Astrocyte of the cerebellum (primary cell): ENCODE measurements around the gene BMS1.
"Not testable (repeated sequence)": the region's sequence is repeated elsewhere in the genome, so short reads cannot be mapped to it uniquely, and the experiment has no call there.

ENCODE experiments used
- DNase-seq: peaks from one replicate; pipeline ENCODE4 v3.0.0-alpha.2; 2011; ENCODE audit warnings: low read depth
- H3K4me3 ChIP-seq: 2 replicates; pipeline ENCODE4 v1.5.1; 2011; ENCODE audit warnings: mild to moderate bottlenecking, low read depth, low read length, moderate library complexity
- in situ Hi-C: cut with HindIII; loops from 2 replicates; pipeline ENCODE4 v1.10.0; 2017; ENCODE audit warnings: low sequenced_read_pairs
- TF ChIP-seq, protein P1 (sequence below): IDR thresholded peaks from 2 replicates; pipeline ENCODE4 v1.5.1; 2012; ENCODE audit warnings: low read length, low read depth, moderate library complexity, mild to moderate bottlenecking; ENCODE audit errors: missing control alignments

Gene BMS1

DNA sequence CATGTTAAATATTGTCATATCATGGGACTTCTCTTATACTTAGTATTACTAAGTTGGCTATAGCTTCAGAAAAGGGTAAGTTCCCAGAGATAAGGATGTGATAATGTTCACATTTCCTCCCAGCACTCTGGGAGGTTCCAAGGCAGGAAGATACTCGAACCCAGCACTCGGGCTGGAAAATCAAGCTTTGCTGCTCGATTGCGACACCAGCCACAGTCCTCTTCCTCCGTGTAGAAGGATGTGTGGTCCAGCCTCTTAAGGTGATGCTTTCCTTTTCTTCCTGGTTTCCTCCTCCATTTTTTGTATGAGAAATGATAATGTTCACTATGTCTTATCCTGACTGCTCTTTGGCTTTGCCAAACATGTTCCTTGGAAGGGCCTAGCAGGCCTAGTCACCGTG lies 3.2 kb downstream of the BMS1 start:
- TF ChIP-seq, protein P1, sequence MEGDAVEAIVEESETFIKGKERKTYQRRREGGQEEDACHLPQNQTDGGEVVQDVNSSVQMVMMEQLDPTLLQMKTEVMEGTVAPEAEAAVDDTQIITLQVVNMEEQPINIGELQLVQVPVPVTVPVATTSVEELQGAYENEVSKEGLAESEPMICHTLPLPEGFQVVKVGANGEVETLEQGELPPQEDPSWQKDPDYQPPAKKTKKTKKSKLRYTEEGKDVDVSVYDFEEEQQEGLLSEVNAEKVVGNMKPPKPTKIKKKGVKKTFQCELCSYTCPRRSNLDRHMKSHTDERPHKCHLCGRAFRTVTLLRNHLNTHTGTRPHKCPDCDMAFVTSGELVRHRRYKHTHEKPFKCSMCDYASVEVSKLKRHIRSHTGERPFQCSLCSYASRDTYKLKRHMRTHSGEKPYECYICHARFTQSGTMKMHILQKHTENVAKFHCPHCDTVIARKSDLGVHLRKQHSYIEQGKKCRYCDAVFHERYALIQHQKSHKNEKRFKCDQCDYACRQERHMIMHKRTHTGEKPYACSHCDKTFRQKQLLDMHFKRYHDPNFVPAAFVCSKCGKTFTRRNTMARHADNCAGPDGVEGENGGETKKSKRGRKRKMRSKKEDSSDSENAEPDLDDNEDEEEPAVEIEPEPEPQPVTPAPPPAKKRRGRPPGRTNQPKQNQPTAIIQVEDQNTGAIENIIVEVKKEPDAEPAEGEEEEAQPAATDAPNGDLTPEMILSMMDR: no peak
- DNase-seq: no peak
- in situ Hi-C loops: no loop called here
- no peak overlapping the region for H3K4me3 ChIP-seq

DNA sequence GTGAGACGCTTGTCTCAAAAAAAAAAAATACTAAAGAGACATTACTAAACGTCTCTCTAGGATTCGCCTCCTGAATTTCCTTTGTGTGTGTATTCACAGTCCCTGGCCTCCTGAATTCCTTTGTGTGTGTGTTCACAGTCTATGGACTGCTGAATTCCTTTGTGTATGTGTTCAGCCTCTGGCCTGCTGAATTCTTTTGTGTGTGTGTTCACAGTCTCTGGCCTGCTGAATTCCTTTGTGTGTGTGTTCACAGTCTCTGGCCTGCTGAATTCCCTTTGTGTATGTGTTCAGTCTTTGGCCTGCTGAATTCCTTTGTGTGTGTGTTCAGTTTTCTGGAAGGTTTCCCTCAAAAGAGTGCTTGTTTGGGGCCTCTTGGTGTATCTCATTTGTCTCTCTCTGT lies 8.2 kb downstream of the BMS1 start:
- in situ Hi-C loops: no loop called here
- H3K4me3 ChIP-seq: no peak overlapping the region
- TF ChIP-seq, protein P1: no peak
- no peak for DNase-seq

DNA sequence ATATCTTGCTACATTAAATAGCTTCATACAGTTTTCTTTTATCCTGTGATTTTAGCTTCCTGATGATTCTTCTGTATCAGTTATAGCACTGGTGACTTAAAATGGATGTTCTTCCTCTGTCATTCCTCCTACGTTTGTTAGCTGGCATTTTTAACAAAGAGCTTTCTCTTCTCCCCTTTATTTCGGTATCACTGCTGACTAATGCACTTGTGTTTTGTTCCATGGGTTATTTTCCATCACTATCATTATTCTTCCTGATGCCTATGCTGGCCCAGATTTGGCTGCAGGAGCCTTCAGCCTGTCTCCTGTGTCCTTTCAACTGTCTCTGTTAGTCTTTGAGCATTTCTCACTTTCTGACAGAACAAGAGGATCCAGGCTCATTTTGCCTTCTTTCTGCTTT lies 13.1 kb downstream of the BMS1 start:
- TF ChIP-seq, protein P1: no peak
- DNase-seq: no peak
- in situ Hi-C loops: no loop called here
- H3K4me3 ChIP-seq: no peak overlapping the region

DNA sequence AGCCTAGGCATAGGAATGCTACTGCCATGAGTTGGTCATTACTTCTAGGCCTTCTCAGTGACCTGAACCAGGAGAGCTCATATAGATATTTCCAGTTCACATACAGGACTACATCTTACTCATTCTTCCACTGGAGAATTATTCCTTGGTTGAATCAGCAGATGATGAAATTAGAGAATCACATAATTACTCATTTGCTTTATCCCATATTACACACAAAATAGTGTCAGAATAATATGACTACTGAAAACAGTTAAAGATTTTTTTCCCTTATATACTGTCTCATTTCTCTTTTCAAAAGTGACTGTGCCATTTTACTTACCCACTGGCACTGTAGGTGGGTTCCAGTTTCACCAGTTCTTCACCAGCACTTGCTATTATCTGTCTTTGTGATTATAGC lies 18.5 kb downstream of the BMS1 start:
- in situ Hi-C loops: no loop called here
- TF ChIP-seq, protein P1: no peak
- DNase-seq: no peak
- no peak overlapping the region for H3K4me3 ChIP-seq

DNA sequence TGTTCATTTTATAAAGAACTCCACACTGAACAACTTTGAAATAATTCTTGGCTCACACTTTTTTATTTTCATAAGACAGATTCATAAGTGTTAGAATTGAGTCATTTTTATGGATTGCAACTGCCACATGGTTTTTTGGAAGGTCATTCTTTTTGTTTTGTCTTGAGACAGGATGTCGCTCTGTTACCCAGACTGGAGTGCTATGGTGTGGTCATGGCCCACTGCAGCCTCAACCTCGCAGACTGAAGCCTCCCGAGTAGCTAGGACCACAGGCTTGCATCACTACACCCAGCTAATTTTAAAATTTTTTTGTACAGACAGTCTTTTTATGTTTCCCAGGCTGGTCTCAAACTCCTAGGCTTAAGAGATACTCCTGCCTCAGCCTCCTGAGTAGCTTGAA lies 20.3 kb downstream of the BMS1 start:
- no peak overlapping the region for H3K4me3 ChIP-seq
- in situ Hi-C loops: no loop called here
- no peak for DNase-seq
- TF ChIP-seq, protein P1: no peak

DNA sequence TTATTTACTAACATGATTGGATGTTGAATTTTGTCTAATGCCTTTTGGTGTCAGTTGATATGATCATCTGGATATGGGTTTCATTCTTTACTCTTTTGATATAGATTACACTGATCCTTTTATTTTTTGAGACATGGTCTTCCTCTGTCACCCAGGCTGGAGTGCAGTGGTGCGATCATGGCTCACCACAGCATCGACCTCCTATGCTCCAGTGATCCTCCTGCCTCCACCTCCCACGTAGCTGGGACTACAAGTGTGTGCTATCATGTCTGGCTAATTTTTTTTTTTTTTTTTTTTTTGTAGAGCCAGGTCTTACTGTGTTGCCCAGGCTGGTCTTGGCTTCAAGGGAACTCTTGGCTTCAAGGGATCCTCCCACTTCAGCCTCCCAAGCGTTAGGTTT lies 27.1 kb downstream of the BMS1 start:
- in situ Hi-C loops: no loop called here
- no peak overlapping the region for H3K4me3 ChIP-seq
- TF ChIP-seq, protein P1: no peak
- DNase-seq: no peak

DNA sequence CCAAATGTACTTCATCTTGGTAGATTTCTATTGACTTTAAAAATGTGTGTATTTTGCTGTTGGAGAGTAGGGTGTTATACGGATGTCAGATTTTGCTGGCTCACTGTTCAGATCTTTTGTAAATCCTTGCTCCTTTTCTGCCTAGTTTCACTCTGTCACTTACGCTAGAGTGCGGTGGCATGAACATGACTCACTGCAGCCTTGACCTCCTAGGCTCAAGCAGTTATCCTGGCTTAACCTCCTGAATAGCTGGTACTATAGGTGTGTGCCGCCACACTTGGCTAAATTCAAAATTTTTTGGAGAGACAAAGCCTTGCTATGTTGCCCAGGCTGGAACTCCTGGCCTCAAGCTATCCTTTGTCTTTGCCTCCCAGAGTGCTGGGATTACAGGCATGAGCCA lies 29.4 kb downstream of the BMS1 start:
- H3K4me3 ChIP-seq: no peak overlapping the region
- in situ Hi-C loops: no loop called here
- TF ChIP-seq, protein P1: no peak
- DNase-seq: no peak

DNA sequence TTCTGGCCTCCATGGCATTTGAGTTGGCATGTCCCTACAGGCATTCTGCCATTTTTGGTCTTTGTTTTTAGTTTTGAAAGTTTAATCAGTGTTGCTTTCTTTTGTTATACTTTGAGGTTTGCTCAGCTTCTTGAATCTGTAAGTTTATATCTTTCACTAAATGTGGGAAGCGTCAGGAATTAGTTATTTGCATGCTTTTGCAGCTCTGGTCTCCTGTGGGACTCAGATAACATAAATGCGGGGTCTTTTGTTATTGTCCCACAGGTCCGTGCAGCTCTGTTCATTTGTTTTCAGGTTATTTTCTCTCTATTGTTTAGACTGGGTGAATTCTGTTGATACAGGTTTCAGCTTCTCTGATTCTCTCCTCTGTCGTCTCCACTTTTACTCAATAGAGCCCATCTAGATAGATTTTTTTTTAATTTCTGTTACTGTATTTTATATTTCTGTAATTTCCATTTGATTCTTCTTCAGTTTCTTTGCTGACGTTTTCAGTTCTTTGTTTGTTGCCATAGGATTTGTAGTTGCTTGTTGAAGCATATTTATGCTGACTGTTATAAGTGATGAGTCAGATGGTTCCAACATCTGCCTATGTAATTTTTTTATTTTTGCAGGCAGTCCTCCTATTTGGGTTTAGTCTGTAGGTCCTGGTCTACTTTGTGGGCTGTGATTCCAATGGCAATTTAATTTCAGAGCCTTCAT lies 31.5 kb downstream of the BMS1 start:
- H3K4me3 ChIP-seq, DNase-seq, in situ Hi-C loops: not testable (repeated sequence)

DNA sequence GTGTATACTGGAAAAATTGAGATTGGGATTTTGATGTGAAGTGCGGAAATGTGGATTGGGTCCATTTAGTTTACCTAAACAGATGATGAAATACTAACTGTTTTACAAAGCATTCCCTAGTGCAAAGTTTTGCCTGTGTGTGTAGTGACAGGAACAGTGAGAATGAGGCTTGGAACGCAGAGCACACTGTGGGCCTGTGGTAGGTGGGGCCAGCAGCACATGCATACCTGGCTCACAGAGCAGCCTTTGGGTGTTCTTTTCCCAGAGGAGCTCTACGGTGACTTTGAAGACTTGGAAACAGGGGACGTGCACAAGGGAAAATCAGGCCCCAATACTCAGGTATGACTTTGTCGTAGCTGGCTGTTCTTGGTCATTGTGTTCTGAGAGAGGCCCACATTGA lies 33.7 kb downstream of the BMS1 start:
- H3K4me3 ChIP-seq, DNase-seq, in situ Hi-C loops: not testable (repeated sequence)
